IMR-90 (cell line): ENCODE results near the gene HS3ST2. TPM values are rescaled to one million over a fixed set of nuclear protein-coding genes. Genes with fewer than 3 reads are reported as not detected.

Experiments used
- ATAC-seq: fragments of 200-7000 bp; cut with Tn5 transposase; 2 replicates; pipeline ENCODE4 v1.9.1; 2020; ENCODE audit warnings: low read depth, mild to moderate bottlenecking, moderate library complexity
- BruUV-seq: library from RNA; stranded (reverse); fragments of 400-500 nt; replicated peaks from 2 replicates; lab custom pipeline; 2021; lab: Mats Ljungman, UMichigan
- CTCF ChIA-PET: fragments of 300-600 bp; formaldehyde crosslinking; extraction: SDS; loops from one replicate; lab custom pipeline; 2021; ENCODE audit warnings: antibody characterized with exemption; lab: Yijun Ruan, JAX
- POLR2A ChIA-PET: fragments of 300-600 bp; sonication (Branson Sonifier 250); formaldehyde crosslinking; loops from one replicate; lab custom pipeline; 2022; ENCODE audit warnings: antibody characterized with exemption; ENCODE audit not compliant: unreplicated experiment; lab: Charles Lee
- DNase-seq: peaks from one replicate; pipeline ENCODE4 v3.0.0; 2013
- H2AFZ ChIP-seq: replicated peaks from 2 replicates; pipeline ENCODE3; 2013; ENCODE audit warnings: low read length, mild to moderate bottlenecking; ENCODE audit not compliant: poor library complexity
- H2AK5ac ChIP-seq: 2 replicates; pipeline ENCODE4 v1.6.1; 2013; ENCODE audit warnings: low read depth, low read length, inconsistent platforms
- H2AK9ac ChIP-seq: replicated peaks from 2 replicates; pipeline ENCODE3; 2013; ENCODE audit warnings: mild to moderate bottlenecking, low read depth, low read length, moderate library complexity; ENCODE audit not compliant: poor library complexity
- H2BK120ac ChIP-seq: 2 replicates; pipeline ENCODE4 v1.6.1; 2013; ENCODE audit warnings: low read depth, low read length, inconsistent platforms
- H2BK15ac ChIP-seq: 3 replicates; pipeline ENCODE4 v1.6.1; 2013; ENCODE audit warnings: low read depth, low read length, inconsistent platforms
- H2BK20ac ChIP-seq: 2 replicates; pipeline ENCODE4 v1.6.1; 2013; ENCODE audit warnings: low read depth, mild to moderate bottlenecking, inconsistent platforms, low read length, moderate library complexity
- H2BK5ac ChIP-seq: 2 replicates; pipeline ENCODE4 v1.6.1; 2013; ENCODE audit warnings: mild to moderate bottlenecking, low read depth, low read length, inconsistent platforms; ENCODE audit not compliant: poor library complexity, severe bottlenecking
- H3K14ac ChIP-seq: replicated peaks from 2 replicates; pipeline ENCODE4 v1.6.1; 2013; ENCODE audit warnings: low read depth, low read length, inconsistent platforms
- H3K18ac ChIP-seq: 2 replicates; pipeline ENCODE4 v1.6.1; 2013; ENCODE audit warnings: low read depth, low read length, control low read depth
- H3K23ac ChIP-seq: 2 replicates; pipeline ENCODE4 v1.6.1; 2013; ENCODE audit warnings: low read depth, low read length, inconsistent platforms
- H3K27ac ChIP-seq: 2 replicates; pipeline ENCODE4 v1.5.1; 2013; ENCODE audit warnings: mild to moderate bottlenecking, control low read depth, low read length; ENCODE audit not compliant: insufficient read depth
- H3K27me3 ChIP-seq: 2 replicates; pipeline ENCODE4 v1.6.1; 2013; ENCODE audit warnings: low read length; ENCODE audit not compliant: control insufficient read depth, insufficient read depth
- H3K36me3 ChIP-seq: 2 replicates; pipeline ENCODE4 v1.6.1; 2013; ENCODE audit warnings: low read length, mixed read lengths; ENCODE audit not compliant: control insufficient read depth, insufficient read depth
- H3K4ac ChIP-seq: 2 replicates; pipeline ENCODE4 v1.6.1; 2013; ENCODE audit warnings: low read depth, low read length, inconsistent platforms
- H3K4me1 ChIP-seq: 2 replicates; pipeline ENCODE4 v1.6.1; 2013; ENCODE audit warnings: low read length, mixed read lengths; ENCODE audit not compliant: control insufficient read depth, insufficient read depth
- H3K4me2 ChIP-seq: 2 replicates; pipeline ENCODE4 v1.6.1; 2013; ENCODE audit warnings: low read depth, mild to moderate bottlenecking, control low read depth, low read length, moderate library complexity
- H3K4me3 ChIP-seq: 2 replicates; pipeline ENCODE4 v1.5.1; 2013; ENCODE audit warnings: low read depth, mild to moderate bottlenecking, control low read depth, low read length, moderate library complexity; ENCODE audit not compliant: insufficient read depth
- H3K56ac ChIP-seq: 2 replicates; pipeline ENCODE4 v1.6.1; 2013; ENCODE audit warnings: low read length, inconsistent platforms; ENCODE audit not compliant: insufficient read depth; ENCODE audit errors: extremely low read depth
- H3K79me1 ChIP-seq, 2 experiments: 2 replicates each; pipeline ENCODE4 v1.6.1; 2013; ENCODE audit warnings: low read length in 2 of 2, inconsistent platforms in 1 of 2, low read depth in 1 of 2
- H3K9ac ChIP-seq: 2 replicates; pipeline ENCODE4 v1.6.1; 2013; ENCODE audit warnings: low read depth, low read length, control low read depth
- H3K9me1 ChIP-seq: 2 replicates; pipeline ENCODE4 v1.6.1; 2013; ENCODE audit warnings: low read length, inconsistent platforms; ENCODE audit not compliant: insufficient read depth
- H3K9me3 ChIP-seq: 2 replicates; pipeline ENCODE4 v1.6.1; 2013; ENCODE audit warnings: low read length; ENCODE audit not compliant: control insufficient read depth, insufficient read depth
- H4K20me1 ChIP-seq: 2 replicates; pipeline ENCODE4 v1.6.1; 2013; ENCODE audit warnings: low read length, inconsistent platforms; ENCODE audit not compliant: insufficient read depth
- H4K5ac ChIP-seq: 2 replicates; pipeline ENCODE4 v1.6.1; 2013; ENCODE audit warnings: mild to moderate bottlenecking, low read depth, low read length, control low read depth
- H4K8ac ChIP-seq, 2 experiments: 2 replicates each; pipeline ENCODE4 v1.6.1; 2013; ENCODE audit warnings: low read depth in 2 of 2, low read length in 2 of 2, control low read depth in 1 of 2, inconsistent platforms in 1 of 2
- H4K91ac ChIP-seq: 2 replicates; pipeline ENCODE4 v1.6.1; 2013; ENCODE audit warnings: low read depth, low read length, inconsistent platforms; ENCODE audit not compliant: insufficient read depth
- CHD1 ChIP-seq: IDR thresholded peaks from 2 replicates; pipeline ENCODE4 v1.6.1; 2012; ENCODE audit warnings: low read depth, low read length, improper control_type of control experiment
- CTCF ChIP-seq: conservative IDR thresholded peaks from 2 replicates; pipeline ENCODE4 v1.5.1; 2012; ENCODE audit warnings: mild to moderate bottlenecking, low read depth, low read length, improper control_type of control experiment
- FOS ChIP-seq: fragments of 150-350 bp; IDR thresholded peaks from 2 replicates; pipeline ENCODE4 v1.6.1; 2016; ENCODE audit warnings: low read depth, low read length
- MXI1 ChIP-seq: IDR thresholded peaks from 2 replicates; pipeline ENCODE4 v1.6.1; 2012; ENCODE audit warnings: low read depth, mild to moderate bottlenecking, low read length, moderate library complexity, borderline replicate concordance
- POLR2A ChIP-seq: IDR thresholded peaks from 2 replicates; pipeline ENCODE4 v1.6.1; 2012; ENCODE audit warnings: mild to moderate bottlenecking, low read depth, low read length
- RAD21 ChIP-seq: IDR thresholded peaks from 2 replicates; pipeline ENCODE4 v1.6.1; 2012; ENCODE audit warnings: low read length, improper control_type of control experiment
- RCOR1 ChIP-seq: IDR thresholded peaks from 2 replicates; pipeline ENCODE4 v1.6.1; 2012; ENCODE audit warnings: mild to moderate bottlenecking, low read length, improper control_type of control experiment; ENCODE audit not compliant: insufficient replicate concordance
- WGBS, 2 experiments: methylation state at CpG; one replicate each; pipeline versions ENCODE4 v1.1.5 to v1.1.7; 2013; ENCODE audit warnings: missing lambda C conversion rate in 2 of 2; ENCODE audit not compliant: insufficient read length in 1 of 2; ENCODE audit errors: extremely low coverage in 2 of 2; 5-methylcytosine and 5-hydroxymethylcytosine counted together
- dilution Hi-C: fragments of 300-500 bp; cut with HindIII; formaldehyde crosslinking; loops from one replicate; pipeline ENCODE4 v1.14.3; 2018; ENCODE audit warnings: low sequenced_read_pairs; ENCODE audit not compliant: unreplicated experiment
- in situ Hi-C: fragments of 300-500 bp; cut with MboI; formaldehyde crosslinking; loops from 3 replicates; pipeline ENCODE4 v1.14.3; 2019; ENCODE audit warnings: low sequenced_read_pairs, inconsistent platforms, mixed read lengths
- intact Hi-C: fragments of 100-400 bp; cut with micrococcal nuclease; formaldehyde crosslinking; loops from 2 replicates; pipeline ENCODE4 v1.10.0; 2022
- polyA plus RNA-seq, 3 experiments: library from polyadenylated mRNA; depleted of rRNA; stranded (reverse); fragments of >200 nt; gene quantifications; 2 replicates each; pipeline ENCODE4 v1.2.3, GENCODE V29; 2012; ENCODE audit warnings: low replicate concordance in 1 of 3
- total RNA-seq: library from RNA; depleted of rRNA; stranded (reverse); fragments of >200 nt; gene quantifications from 2 replicates; pipeline ENCODE4 v1.2.3, GENCODE V29; 2012

Gene HS3ST2
- total and polyA plus RNA-seq, 2 of the 4 experiments (the other 2 are of a cell fraction), result not detected

- no peak for ATAC-seq
- H2AFZ ChIP-seq, result no peak overlapping the region
- CTCF ChIA-PET, result no interaction called here
Measured at GRCh38 chr16:22781480-22781879, 32.5 kb upstream of the HS3ST2 start.

More at GRCh38 chr16:22781480-22781879, 32.5 kb upstream of the HS3ST2 start:
- H3K9me1 ChIP-seq, result no peaks in the 10 kb centered on the region
- no peaks in the 10 kb centered on the region for H3K79me1 ChIP-seq
- no peaks in the 10 kb centered on the region for H3K9me3 ChIP-seq
- no TSS peak for BruUV-seq
- H4K20me1 ChIP-seq, result no peaks in the 10 kb centered on the region
- H3K18ac ChIP-seq, result no peak overlapping the region
- no peak overlapping the region for H2AK5ac ChIP-seq
- no peaks in the 10 kb centered on the region for H3K27me3 ChIP-seq
- no peaks in the 10 kb centered on the region for H3K4me1 ChIP-seq
- H2BK5ac ChIP-seq, result no peak overlapping the region
- no peak overlapping the region for H3K4me2 ChIP-seq
- H3K4ac ChIP-seq, result no peak overlapping the region
- in situ Hi-C loops (no loop called here), dilution Hi-C loops (no loop called here), intact Hi-C loops (no loop called here)
- H3K27ac ChIP-seq, result no peak overlapping the region
- TF ChIP-seq RAD21, result no peak
- no peak for TF ChIP-seq MXI1
- no peak for TF ChIP-seq RCOR1
- TF ChIP-seq FOS, result no peak
- TF ChIP-seq CTCF, result no peak
- TF ChIP-seq POLR2A, result no peak
- TF ChIP-seq CHD1, result no peak
- POLR2A ChIA-PET, result interaction anchor here (0.5 kb wide), 1 partner anchor 44 kb away, joined by 4 read pairs; no protein-coding TSS in a partner anchor
- H3K23ac ChIP-seq, result no peak overlapping the region
- H4K5ac ChIP-seq, result no peak overlapping the region
- no peak overlapping the region for H2BK20ac ChIP-seq
- DNase-seq, result no peak
- H3K36me3 ChIP-seq, result no peaks in the 10 kb centered on the region
- H3K56ac ChIP-seq, result no peak overlapping the region
- no peak overlapping the region for H2BK15ac ChIP-seq
- H2AK9ac ChIP-seq, result no peak overlapping the region
- no peak overlapping the region for H4K91ac ChIP-seq
- no CpG with 5 or more reads among the region's 8 CpGs for WGBS, 2 experiments
- no peak overlapping the region for H3K4me3 ChIP-seq
- no peak overlapping the region for H4K8ac ChIP-seq
- H2BK120ac ChIP-seq, result no peak overlapping the region
- H3K9ac ChIP-seq, result no peak overlapping the region
- no peak overlapping the region for H3K14ac ChIP-seq
